ES-I3 (cell line): ENCODE results near the gene CRB2.
A peak's percentile ranks its signal among the peaks of the same experiment; 100 is the strongest.

Experiments used
- H3K36me3 ChIP-seq: 2 replicates; pipeline ENCODE4 v1.6.1; 2013; ENCODE audit warnings: mild to moderate bottlenecking, low read length, control low read depth, moderate library complexity; ENCODE audit not compliant: insufficient read depth
- H3K4me1 ChIP-seq: 2 replicates; pipeline ENCODE4 v1.6.1; 2013; ENCODE audit warnings: mild to moderate bottlenecking, control low read depth, low read length; ENCODE audit not compliant: insufficient read depth
- H3K9ac ChIP-seq: 2 replicates; pipeline ENCODE4 v1.6.1; 2013; ENCODE audit warnings: low read depth, mild to moderate bottlenecking, low read length, moderate library complexity
- H3K9me3 ChIP-seq: 2 replicates; pipeline ENCODE4 v1.6.1; 2013; ENCODE audit warnings: mild to moderate bottlenecking, low read length, moderate library complexity; ENCODE audit not compliant: control insufficient read depth, insufficient read depth

Gene CRB2

DNA sequence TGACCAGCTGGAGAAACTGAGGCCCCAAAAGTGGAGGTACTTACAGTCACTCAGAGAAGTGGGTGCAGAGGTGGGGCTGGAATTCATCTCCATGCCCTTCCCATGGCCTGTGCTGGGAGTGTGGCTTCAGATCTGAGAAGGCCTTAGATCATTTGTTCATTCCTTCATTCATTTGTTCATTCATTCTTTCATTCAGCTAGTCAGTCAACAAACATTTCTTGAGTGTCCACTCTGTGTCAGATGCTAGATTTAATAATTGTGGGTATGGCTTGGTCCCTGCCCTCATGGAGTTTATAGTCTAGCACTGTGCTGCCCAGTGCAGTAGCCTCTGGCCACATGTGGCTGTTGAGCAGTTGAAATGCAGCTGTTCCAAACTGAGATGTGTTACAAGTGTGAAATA, 19.0 kb upstream of the CRB2 start:
- Histone ChIP-seq H3K9ac (no peak overlapping the region), H3K4me1 (peaks cover 23% of the 10 kb centered on the region), H3K36me3 (no peaks in the 10 kb centered on the region), H3K9me3 (no peaks in the 10 kb centered on the region)

DNA sequence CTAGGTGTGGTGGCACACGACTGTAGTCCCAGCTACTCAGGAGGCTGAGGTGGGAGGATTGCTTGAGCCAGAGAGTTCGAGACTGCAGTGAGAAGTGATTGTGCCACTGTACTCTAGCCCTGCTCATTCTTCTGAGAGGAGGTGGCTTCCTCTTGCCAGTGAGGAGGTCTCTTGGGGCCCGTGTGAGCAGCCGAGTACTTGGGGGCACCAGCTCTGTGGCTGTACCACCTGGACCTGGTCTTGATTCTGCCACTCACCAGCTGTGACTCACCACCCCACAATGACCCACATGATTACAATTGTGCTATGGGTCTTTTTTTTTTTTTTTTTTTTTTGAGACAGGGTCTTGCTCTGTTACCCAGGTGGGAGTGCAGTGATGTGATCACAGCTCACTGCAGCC, 18.0 kb upstream of the CRB2 start:
- H3K4me1 ChIP-seq = peaks cover 23% of the 10 kb centered on the region
- no peaks in the 10 kb centered on the region for H3K9me3 ChIP-seq
- no peaks in the 10 kb centered on the region for H3K36me3 ChIP-seq
- no peak overlapping the region for H3K9ac ChIP-seq

DNA sequence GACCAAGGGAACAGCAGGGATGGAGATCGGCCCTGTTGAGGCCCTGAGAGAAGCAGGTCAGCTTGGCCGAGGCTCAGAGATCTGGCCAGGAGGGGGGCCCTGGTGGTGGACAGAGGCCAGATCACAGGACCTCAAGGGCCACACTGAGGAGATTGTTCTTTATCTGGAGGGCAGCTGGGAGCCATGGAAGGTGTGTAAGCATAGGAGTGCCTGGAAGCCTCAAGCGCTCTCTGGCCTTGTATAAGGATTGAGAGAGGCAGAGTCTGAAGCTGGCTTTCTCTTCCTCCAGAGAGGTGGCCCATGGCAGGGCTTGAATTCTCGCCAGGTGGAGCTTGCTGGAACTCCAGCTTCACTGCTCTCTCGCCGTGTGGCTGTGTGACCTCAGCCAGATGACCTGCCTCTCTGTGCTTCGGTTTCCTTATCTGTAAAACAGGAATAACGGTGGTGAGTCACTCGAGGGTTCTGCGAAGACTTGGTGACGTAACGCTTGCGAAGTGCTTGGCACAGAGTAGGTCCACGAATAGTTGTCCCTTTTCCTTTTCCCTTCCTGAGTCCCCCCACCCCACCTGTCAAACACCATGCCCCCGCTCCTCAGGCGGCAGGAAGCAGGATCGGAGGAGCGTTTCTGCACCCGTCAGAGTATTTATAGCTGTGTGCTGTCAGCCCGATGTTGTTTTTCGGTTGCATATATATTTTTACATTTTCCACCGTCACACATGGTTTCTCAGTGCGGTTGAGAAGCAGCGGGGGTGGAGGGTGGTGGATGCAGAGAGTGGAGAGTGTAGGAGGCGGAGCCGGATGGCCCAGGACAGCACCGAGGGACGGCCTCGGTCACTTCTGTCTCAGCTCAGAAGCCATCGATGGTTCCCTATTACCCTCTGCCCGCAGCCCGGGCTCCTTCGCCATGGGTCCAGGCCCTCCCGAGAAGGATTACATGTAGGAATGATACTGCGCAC, 17.0 kb upstream of the CRB2 start:
- Histone ChIP-seq H3K9ac (peak overlapping the region; percentile 22; the same call in 1 of the 2 replicates), H3K9me3 (no peaks in the 10 kb centered on the region), H3K36me3 (no peaks in the 10 kb centered on the region), H3K4me1 (peaks cover 30% of the 10 kb centered on the region)

DNA sequence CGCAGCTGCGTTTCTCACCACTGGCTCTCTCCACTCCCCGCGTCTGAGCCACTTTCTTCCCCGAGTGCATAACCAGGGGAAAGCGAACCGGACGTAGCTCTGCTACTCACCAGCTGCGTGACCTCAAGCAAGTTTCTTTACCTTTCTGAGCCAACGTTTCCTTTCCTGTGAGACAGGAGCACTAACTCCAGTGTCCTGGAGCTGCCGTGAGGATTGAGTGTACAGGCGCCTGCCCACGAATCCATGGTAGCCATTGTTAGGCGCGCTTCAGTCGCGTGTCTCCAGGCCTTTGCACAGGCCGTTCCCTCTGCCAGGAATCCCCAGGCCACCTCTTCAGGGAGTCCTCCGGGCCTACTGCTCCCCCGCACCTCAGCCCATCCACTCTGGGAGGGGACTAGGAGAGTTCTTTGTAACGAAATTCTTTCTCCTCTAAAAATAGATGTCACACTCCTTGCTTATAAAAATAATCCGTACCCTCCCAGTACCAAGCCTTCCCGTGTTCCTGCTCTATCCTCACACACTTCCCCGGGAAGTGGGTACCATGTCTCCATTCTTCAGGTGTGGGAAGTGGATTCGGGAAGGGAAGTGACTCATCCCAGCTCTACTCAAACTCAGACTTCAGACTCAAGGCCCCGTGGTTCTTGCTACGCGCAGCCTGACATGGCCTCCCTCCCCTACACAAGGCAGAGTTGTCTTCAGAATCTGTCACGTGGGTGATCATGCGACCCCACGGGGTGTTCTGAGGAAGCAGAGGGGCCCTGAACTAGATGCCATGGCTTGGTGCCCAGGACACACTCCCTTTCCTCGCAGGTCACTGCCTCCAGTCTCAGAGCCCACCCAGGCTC, 16.1 kb upstream of the CRB2 start:
- H3K9ac ChIP-seq = peak overlapping the region; percentile 22; the same call in 1 of the 2 replicates
- H3K4me1 ChIP-seq = peaks cover 29% of the 10 kb centered on the region
- H3K9me3 ChIP-seq = no peaks in the 10 kb centered on the region
- no peaks in the 10 kb centered on the region for H3K36me3 ChIP-seq

DNA sequence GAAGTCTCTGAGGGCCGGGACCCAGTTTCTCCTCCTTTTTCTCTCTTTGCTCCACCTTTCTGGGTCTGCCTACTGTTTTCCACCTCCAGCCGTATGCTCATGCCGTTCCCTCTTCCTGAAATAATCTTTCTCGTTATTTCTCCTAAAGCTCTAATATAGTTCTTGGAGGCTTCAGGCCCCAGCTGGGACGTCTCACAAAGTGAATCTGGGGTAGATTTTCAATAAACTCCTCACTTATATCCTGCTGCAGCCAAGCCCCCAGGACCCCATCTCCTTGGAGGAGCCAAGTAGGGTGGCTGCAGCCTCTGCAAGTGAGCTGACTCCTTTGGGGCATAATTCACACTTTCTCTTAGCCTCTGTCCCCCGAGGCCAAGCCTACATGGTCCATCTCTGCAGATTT, 14.2 kb upstream of the CRB2 start:
- Histone ChIP-seq H3K36me3 (no peaks in the 10 kb centered on the region), H3K9me3 (no peaks in the 10 kb centered on the region), H3K4me1 (peaks cover 13% of the 10 kb centered on the region), H3K9ac (no peak overlapping the region)

DNA sequence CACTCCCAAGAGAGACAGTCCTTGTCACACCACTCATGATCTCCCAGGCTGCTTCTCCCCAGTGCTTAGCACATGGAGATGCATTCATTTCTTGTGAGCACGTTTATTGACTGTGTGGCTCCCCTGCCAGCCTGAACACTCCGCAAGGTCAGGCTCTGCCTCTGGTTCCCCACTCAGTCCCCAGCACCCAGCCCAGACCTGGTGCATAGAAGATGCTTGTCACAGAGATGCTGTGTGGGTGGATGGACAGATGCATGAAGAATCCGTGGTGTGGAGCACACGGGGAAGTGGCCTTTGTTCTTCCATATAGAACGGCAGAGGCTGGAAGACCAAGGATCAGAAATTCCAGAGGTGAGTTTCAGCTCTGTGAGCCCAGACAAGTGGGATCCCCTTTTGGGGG, 13.8 kb upstream of the CRB2 start:
- H3K4me1 ChIP-seq = peaks cover 13% of the 10 kb centered on the region
- H3K36me3 ChIP-seq = no peaks in the 10 kb centered on the region
- no peaks in the 10 kb centered on the region for H3K9me3 ChIP-seq
- H3K9ac ChIP-seq = no peak overlapping the region

DNA sequence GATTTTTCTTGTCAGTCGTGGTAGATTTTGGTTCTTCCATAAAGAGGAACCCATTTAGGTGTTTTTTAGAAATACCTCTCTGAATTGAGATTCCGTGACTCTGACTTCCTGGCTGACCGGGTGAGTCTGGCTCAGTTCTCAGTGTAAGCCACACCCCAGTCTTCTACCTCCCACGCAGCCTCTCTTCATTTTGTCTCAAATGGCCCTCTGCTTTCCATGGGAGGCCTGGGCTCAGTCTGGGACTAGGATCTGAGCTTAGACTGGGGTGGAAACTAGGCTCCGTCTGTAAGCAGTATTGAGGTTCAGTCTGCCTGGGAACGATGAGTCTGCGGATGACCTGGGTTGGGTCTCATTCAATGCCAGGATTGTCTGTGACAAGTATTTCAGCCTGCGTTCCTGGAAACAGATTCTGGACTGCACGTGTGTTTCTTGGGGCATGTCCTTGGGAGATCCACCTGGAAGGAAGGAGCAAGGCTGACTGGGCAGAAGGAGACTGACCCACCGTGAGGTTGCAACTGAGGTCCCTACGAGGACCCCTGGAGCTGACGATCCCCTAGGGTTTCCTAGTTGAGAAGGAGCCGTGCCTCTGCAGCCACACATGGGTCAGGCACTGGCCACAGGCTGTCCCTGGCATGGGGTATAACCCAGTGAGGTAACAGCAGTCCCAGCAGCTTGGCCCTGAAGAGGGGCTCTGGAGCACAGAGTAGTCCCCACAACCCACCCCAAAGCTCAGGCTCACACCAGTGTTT, 12.4 kb upstream of the CRB2 start:
- no peak overlapping the region for H3K9ac ChIP-seq
- H3K36me3 ChIP-seq = no peaks in the 10 kb centered on the region
- no peaks in the 10 kb centered on the region for H3K9me3 ChIP-seq
- H3K4me1 ChIP-seq = peaks cover 13% of the 10 kb centered on the region

DNA sequence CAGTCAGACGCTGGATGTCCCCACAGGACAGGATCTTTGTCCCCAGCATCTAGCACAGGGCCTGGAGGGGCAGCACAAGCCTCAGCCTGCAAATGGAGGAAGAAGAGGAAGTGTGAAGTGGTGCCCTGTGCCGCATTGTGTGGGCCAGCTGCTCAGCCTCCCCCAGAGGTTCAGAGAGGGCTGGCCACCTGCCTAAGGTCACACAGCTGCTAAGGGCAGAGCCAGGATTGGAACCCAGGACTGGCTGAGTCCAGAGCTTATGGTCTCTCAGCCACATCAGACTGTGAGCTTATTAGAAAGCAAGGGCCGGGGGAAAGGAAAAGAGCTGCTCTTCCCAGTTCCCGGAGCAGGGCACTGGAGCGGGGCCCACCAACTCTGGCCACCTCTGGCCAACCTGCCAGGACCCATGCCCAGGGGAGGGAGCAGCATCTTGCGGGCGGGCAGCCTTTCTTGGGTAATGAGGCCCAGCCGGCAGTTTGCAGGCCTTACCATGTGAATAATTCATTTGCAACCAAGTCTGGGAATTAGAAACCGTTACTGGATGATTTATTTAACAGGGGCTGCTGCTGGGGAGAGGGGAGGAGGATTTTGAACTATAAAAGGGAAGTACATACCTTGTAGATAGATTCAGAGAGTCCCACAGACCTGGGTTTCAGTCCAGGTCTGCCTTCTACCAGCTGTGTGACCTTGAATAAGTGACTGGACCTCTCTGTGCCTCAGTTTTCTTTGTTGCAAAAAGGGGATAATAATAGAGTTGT, 11.6 kb upstream of the CRB2 start:
- H3K9ac ChIP-seq = no peak overlapping the region
- H3K9me3 ChIP-seq = no peaks in the 10 kb centered on the region
- H3K36me3 ChIP-seq = no peaks in the 10 kb centered on the region
- H3K4me1 ChIP-seq = peaks cover 13% of the 10 kb centered on the region

DNA sequence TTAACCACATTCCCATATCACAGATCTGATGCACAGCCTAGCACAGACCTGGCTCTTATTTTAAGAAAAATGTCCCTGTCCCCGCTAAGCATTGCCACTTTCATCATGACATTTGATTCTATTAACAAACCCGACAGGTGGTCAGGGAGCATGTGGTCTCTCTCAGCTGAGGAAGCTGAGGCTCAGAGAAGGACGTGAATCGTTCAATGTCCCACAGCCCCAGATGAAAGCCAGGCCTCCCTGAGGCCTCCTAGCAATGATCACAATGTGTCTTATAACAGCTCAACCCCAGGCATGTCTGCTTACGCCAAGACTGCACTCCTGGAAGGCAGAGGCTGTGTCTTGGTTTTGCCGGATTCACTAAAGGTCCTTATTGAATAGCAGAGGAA, 10.4 kb upstream of the CRB2 start:
- Histone ChIP-seq H3K9ac (no peak overlapping the region), H3K36me3 (no peaks in the 10 kb centered on the region), H3K9me3 (no peaks in the 10 kb centered on the region), H3K4me1 (peaks cover 7% of the 10 kb centered on the region)

DNA sequence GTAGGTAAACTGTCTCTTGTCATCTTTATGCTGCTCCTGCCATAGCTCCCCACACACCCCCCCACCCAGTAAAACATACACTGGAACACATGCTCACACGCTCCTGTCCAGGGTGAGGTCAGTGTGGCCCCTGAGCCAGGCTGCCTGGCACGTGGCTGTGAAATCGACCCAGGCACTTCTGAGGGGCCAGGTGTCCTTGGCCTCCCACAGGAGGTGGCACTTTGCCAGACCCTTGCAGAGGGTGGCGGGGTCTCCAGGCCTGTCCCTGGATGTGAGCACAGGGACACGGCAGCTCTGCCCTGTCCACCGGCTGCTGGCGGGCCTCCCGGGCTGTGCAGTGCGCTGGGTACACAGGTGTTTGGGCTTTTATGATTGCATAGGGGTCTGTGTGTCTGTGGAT, 10.0 kb upstream of the CRB2 start:
- H3K4me1 ChIP-seq = peaks cover 7% of the 10 kb centered on the region
- H3K9me3 ChIP-seq = no peaks in the 10 kb centered on the region
- H3K9ac ChIP-seq = no peak overlapping the region
- H3K36me3 ChIP-seq = no peaks in the 10 kb centered on the region

DNA sequence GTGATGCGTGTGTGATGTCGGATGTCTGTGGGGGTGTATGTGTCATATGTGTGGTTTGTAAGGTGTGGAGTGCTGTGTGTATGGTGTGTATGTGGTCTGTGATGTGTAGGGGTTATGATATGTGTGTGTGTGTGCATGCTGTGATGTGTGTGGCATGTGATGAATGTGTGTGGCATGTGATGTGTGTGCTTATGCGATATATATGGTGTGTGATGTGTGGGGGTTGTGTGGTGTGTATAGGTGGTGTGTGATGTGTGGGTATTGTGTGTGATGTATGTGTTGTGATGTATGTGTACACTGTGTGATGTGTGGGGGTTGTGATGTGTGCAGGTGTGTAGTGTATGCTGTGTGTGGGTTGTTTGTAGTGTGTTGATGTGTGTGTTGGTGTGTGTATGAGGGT, 9.2 kb upstream of the CRB2 start:
- H3K9ac ChIP-seq = no peak overlapping the region
- H3K36me3 ChIP-seq = no peaks in the 10 kb centered on the region
- peaks cover 7% of the 10 kb centered on the region for H3K4me1 ChIP-seq
- no peaks in the 10 kb centered on the region for H3K9me3 ChIP-seq

DNA sequence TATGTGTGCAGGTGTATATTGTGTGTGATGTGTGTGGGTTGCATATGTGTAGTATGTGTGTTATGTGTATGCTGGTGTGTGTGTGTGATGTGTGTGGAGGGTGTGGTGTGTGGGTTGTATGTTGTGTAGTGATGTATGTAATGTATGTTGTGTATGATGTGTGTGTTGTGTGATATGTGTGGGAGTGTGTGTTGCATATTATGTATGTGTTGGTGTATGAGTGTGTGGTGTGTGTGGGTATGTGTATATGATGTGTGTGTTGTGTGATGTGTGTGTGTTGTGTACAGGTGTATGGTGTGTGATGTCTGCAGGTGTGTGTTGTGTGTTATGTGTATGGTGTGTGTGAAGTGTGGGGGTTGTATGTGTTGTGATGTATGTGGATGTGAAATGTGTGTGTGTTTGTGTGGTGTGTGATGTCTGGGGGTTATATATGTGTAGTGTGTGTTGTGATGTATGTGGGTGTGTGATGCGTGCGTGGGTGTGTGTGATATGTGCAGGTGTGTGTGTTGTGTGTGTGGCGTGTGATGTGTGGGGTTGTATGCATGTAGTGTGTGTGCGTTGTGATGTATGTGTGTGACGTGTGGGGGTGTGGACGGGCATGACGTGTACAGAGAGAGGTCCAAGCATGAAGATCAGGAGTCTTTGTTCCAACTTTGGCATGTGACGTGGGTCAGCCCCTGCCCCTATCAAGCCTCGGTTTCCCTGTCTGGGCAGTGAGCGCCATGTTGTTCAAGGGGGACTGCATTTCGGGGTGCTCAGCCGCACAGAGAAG, 8.5 kb upstream of the CRB2 start:
- Histone ChIP-seq H3K9ac (no peak overlapping the region), H3K9me3 (no peaks in the 10 kb centered on the region), H3K4me1 (peaks cover 7% of the 10 kb centered on the region)

DNA sequence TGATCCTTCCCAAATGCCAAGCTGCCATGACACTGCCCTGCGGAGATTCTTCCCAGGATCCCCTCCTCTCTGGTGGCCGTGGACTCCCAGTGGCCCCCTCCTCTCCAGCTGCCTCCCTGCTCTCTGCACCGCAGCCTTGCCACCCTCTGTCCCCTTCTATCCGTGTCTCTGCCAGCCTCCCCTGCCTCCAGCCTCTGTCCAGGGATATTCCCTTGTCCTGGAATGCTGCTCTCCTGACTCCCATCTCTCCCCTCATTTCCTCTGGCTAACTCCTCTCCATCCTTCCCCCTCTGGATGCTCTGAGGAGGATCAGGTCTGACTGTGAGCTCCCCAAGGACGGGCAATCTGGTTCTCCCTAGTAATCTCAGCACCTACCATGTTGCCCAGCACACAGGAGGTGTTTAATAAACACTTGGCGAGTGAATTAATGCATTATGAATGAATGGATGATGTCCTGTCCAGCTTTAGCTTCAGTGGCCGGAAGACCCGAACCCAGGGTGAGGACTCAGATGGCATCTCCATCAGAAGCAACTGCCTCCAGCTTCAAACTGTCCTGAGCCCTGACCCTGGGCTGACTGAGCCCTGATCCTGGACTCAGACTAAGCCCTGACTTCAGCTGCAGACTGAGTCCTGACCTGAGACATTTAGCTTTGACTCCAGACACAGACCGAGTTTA, 7.5 kb upstream of the CRB2 start:
- no peaks in the 10 kb centered on the region for H3K36me3 ChIP-seq
- no peak overlapping the region for H3K9ac ChIP-seq
- no peaks in the 10 kb centered on the region for H3K9me3 ChIP-seq
- H3K4me1 ChIP-seq = peaks cover 4% of the 10 kb centered on the region

More for the DNA sequence above, 8.5 kb upstream of the CRB2 start:
- no peaks in the 10 kb centered on the region for H3K36me3 ChIP-seq
